CD4-positive, alpha-beta memory T cell (primary cell): ENCODE data around the gene SLC66A2. TPM values are rescaled to one million over a fixed set of nuclear protein-coding genes. Genes with fewer than 3 reads are reported as not detected.
"Not testable (repeated sequence)": the region's sequence is repeated elsewhere in the genome, so short reads cannot be mapped to it uniquely, and the experiment has no call there.

Experiments
- CTCF ChIA-PET: fragments of 350-600 bp; sonication (Branson Sonifier 250); formaldehyde crosslinking; loops from one replicate; lab custom pipeline; 2021; ENCODE audit warnings: inconsistent platforms; ENCODE audit not compliant: partially characterized antibody; lab: Charles Lee
- POLR2A ChIA-PET: fragments of 350-600 bp; sonication (Branson Sonifier 250); formaldehyde crosslinking; loops from one replicate; lab custom pipeline; 2021; ENCODE audit not compliant: partially characterized antibody; lab: Charles Lee
- DNase-seq, 5 donors: peaks; one replicate each; pipeline versions ENCODE4 v3.0.0 to v3.0.0-alpha.2; 2020 to 2022; ENCODE audit warnings: mixed read lengths in 1 of 5
- H3K27ac ChIP-seq: one replicate; pipeline ENCODE4 v1.7.0; 2013; ENCODE audit warnings: low read depth, low read length
- H3K27me3 ChIP-seq: 2 replicates; pipeline ENCODE4 v1.7.0; 2013; ENCODE audit warnings: mild to moderate bottlenecking, low read length, moderate library complexity; ENCODE audit not compliant: insufficient read depth
- H3K36me3 ChIP-seq: 2 replicates; pipeline ENCODE4 v1.7.0; 2013; ENCODE audit warnings: mild to moderate bottlenecking, low read length, moderate library complexity; ENCODE audit not compliant: insufficient read depth
- H3K4me1 ChIP-seq: 2 replicates; pipeline ENCODE4 v1.7.0; 2013; ENCODE audit warnings: mild to moderate bottlenecking, low read length, moderate library complexity; ENCODE audit not compliant: insufficient read depth
- H3K4me3 ChIP-seq, 2 donors: one replicate each; pipeline ENCODE4 v1.7.0; 2013; ENCODE audit warnings: low read length in 2 of 2, mild to moderate bottlenecking in 1 of 2
- H3K9me3 ChIP-seq, 2 donors: one replicate each; pipeline ENCODE4 v1.7.0; 2013; ENCODE audit warnings: low read length in 2 of 2, control low read depth in 1 of 2; ENCODE audit not compliant: control insufficient read depth in 1 of 2
- H3K27ac Mint-ChIP-seq, 7 donors: one replicate each; pipeline ENCODE4 v1.8.0; 2020 to 2021; ENCODE audit warnings: mixed read lengths in 7 of 7, mild to moderate bottlenecking in 6 of 7, inconsistent platforms in 3 of 7, moderate library complexity in 3 of 7
- H3K27me3 Mint-ChIP-seq, 2 donors: one replicate each; pipeline ENCODE4 v1.8.0; 2020 to 2021; ENCODE audit warnings: mixed read lengths in 2 of 2
- H3K36me3 Mint-ChIP-seq, 2 donors: one replicate each; pipeline ENCODE4 v1.8.0; 2020 to 2021; ENCODE audit warnings: mixed read lengths in 2 of 2, inconsistent platforms in 1 of 2, mild to moderate bottlenecking in 1 of 2
- H3K4me1 Mint-ChIP-seq, 4 donors: one replicate each; pipeline ENCODE4 v1.8.0; 2020 to 2021; ENCODE audit warnings: mixed read lengths in 4 of 4, mild to moderate bottlenecking in 1 of 4
- H3K4me3 Mint-ChIP-seq, 8 donors: one replicate each; pipeline ENCODE4 v1.8.0; 2020 to 2021; ENCODE audit warnings: mixed read lengths in 8 of 8, mild to moderate bottlenecking in 7 of 8, moderate library complexity in 6 of 8, inconsistent platforms in 3 of 8
- H3K9me3 Mint-ChIP-seq, 8 donors: one replicate each; pipeline ENCODE4 v1.8.0; 2020 to 2021; ENCODE audit warnings: mixed read lengths in 8 of 8, mild to moderate bottlenecking in 5 of 8, inconsistent platforms in 3 of 8, moderate library complexity in 1 of 8
- intact Hi-C: fragments of 100-400 bp; cut with micrococcal nuclease; formaldehyde crosslinking; loops from one replicate; pipeline ENCODE4 v1.15.1; 2023
- polyA plus RNA-seq, 2 donors: library from polyadenylated mRNA; unstranded; fragments of 300-500 nt; fragmentation: Illumina TruSeq; gene quantifications; one replicate each; pipeline ENCODE4 v1.2.3, GENCODE V29; 2021
- total RNA-seq, 2 experiments: library from RNA; stranded (reverse); gene quantifications; one replicate each; pipeline ENCODE4 v1.2.3, GENCODE V29; 2021

SLC66A2 gene
- total RNA-seq: 10 to 100 TPM; 26.0 to 26.4 TPM
- 10 to 100 TPM; 15.7 to 21.3 TPM for polyA plus RNA-seq

- Histone ChIP-seq H3K36me3 (no peaks in the 10 kb centered on the region), H3K27ac (peak within 1 kb of the TSS; percentile 64), H3K4me1 (peaks cover 29% of the 10 kb centered on the region), H3K27me3 (no peaks in the 10 kb centered on the region), H3K4me3 (peak within 1 kb of the TSS; percentile 36 to 69), H3K9me3 (no peaks in the 10 kb centered on the region)
- no peaks in the 10 kb centered on the region for H3K27me3 Mint-ChIP-seq
- H3K36me3 Mint-ChIP-seq: peaks cover 0 to 6% of the 10 kb centered on the region in 2 donors
- H3K9me3 Mint-ChIP-seq: no peaks in the 10 kb centered on the region
- peaks cover 8 to 38% (median 21%) of the 10 kb centered on the region in 4 donors for H3K4me1 Mint-ChIP-seq
- peak; percentile 88 to 91 (median 88) for DNase-seq
- ChIA-PET POLR2A (interaction anchor here (0.5 to 3.0 kb wide), 11 partner anchors 10 to 273 kb away, joined by 3 to 19 read pairs (median 4); partner anchors contain the start of genes ADNP2, CTDP1, HSBP1L1 and RBFA), CTCF (interaction anchor here (0.8 kb wide), 1 partner anchor 12 kb away, joined by 3 read pairs; no protein-coding TSS in a partner anchor)
- intact Hi-C loops: loop anchor here (1.0 kb wide), 3 partner anchors 13 to 83 kb away; partner anchors contain the start of genes HSBP1L1, RBFA and TXNL4A
- H3K27ac Mint-ChIP-seq: peak within 1 kb of the TSS; percentile 71 to 92 (median 87)
- H3K4me3 Mint-ChIP-seq: peak within 1 kb of the TSS; percentile 86 to 94 (median 88)
Measured at GRCh38 chr18:79951545-79952455, at the start of gene SLC66A2. TSS of gene SLC66A2 (minus strand) at chr18:79951653. CDS start at chr18:79950926, 727 bp downstream.

- CTCF ChIA-PET: no interaction called here
- Mint-ChIP-seq H3K9me3 (peaks cover 0 to 41% (median 15%) of the 10 kb centered on the region in 8 donors), H3K36me3 (peaks cover 4 to 8% of the 10 kb centered on the region in 2 donors), H3K4me3 (no peak overlapping the region), H3K27ac (no peak overlapping the region), H3K4me1 (no peaks in the 10 kb centered on the region), H3K27me3 (peaks cover 0 to 4% of the 10 kb centered on the region in 2 donors)
- POLR2A ChIA-PET: no interaction called here
- intact Hi-C loops: no loop called here
- H3K27me3 ChIP-seq: no peaks in the 10 kb centered on the region
- H3K4me1 ChIP-seq: no peaks in the 10 kb centered on the region
- no peak overlapping the region for H3K27ac ChIP-seq
- H3K36me3 ChIP-seq: no peaks in the 10 kb centered on the region
- no peak for DNase-seq
- H3K9me3 ChIP-seq: no peaks in the 10 kb centered on the region
- no peak overlapping the region for H3K4me3 ChIP-seq
Measured at GRCh38 chr18:80000877-80001276, 49.4 kb upstream of the SLC66A2 start.

- H3K27ac ChIP-seq, H3K36me3 Mint-ChIP-seq, H3K4me1 ChIP-seq, H3K4me3 Mint-ChIP-seq, CTCF ChIA-PET, H3K9me3 ChIP-seq, H3K4me3 ChIP-seq, DNase-seq, intact Hi-C loops, H3K27me3 Mint-ChIP-seq, H3K27me3 ChIP-seq, H3K4me1 Mint-ChIP-seq, POLR2A ChIA-PET, H3K36me3 ChIP-seq: not testable (repeated sequence)
- peak overlapping the region in 1 of 7 donors; percentile 61 for H3K27ac Mint-ChIP-seq
- peaks cover 0 to 39% (median 15%) of the 10 kb centered on the region in 8 donors for H3K9me3 Mint-ChIP-seq
Measured at GRCh38 chr18:79999701-80000100, 48.2 kb upstream of the SLC66A2 start.

- POLR2A ChIA-PET: no interaction called here
- intact Hi-C loops: no loop called here
- H3K4me1 Mint-ChIP-seq: peaks cover 11 to 24% (median 16%) of the 10 kb centered on the region in 4 donors
- Histone ChIP-seq H3K36me3 (no peaks in the 10 kb centered on the region), H3K4me3 (no peak overlapping the region), H3K27ac (no peak overlapping the region), H3K4me1 (peaks cover 20% of the 10 kb centered on the region), H3K27me3 (no peaks in the 10 kb centered on the region), H3K9me3 (no peaks in the 10 kb centered on the region)
- CTCF ChIA-PET: no interaction called here
- peak overlapping the region in 1 of 7 donors; percentile 4 for H3K27ac Mint-ChIP-seq
- H3K4me3 Mint-ChIP-seq: no peak overlapping the region
- H3K36me3 Mint-ChIP-seq: peaks cover 0 to 11% of the 10 kb centered on the region in 2 donors
- DNase-seq: no peak
- no peaks in the 10 kb centered on the region for H3K27me3 Mint-ChIP-seq
- H3K9me3 Mint-ChIP-seq: no peaks in the 10 kb centered on the region
Measured at GRCh38 chr18:79991494-79991893, 40.0 kb upstream of the SLC66A2 start.

GRCh38 chr18:79989195-79989497 lies 37.7 kb upstream of the SLC66A2 start:
- Mint-ChIP-seq H3K4me3 (peak overlapping the region; percentile 92 to 96 (median 94)), H3K27ac (peak overlapping the region; percentile 80 to 100 (median 98)), H3K9me3 (no peaks in the 10 kb centered on the region), H3K36me3 (peaks cover 10 to 25% of the 10 kb centered on the region in 2 donors), H3K27me3 (no peaks in the 10 kb centered on the region), H3K4me1 (peaks cover 23 to 44% (median 33%) of the 10 kb centered on the region in 4 donors)
- POLR2A ChIA-PET: interaction anchor here (1.7 to 3.0 kb wide), 4 partner anchors 24 to 120 kb away, joined by 6 to 33 read pairs (median 12); partner anchors contain the start of genes ADNP2, HSBP1L1, RBFA and SLC66A2
- peaks cover 38% of the 10 kb centered on the region for H3K4me1 ChIP-seq
- DNase-seq: no peak
- peaks cover 7% of the 10 kb centered on the region for H3K36me3 ChIP-seq
- H3K4me3 ChIP-seq: peak overlapping the region; percentile 78 to 89
- H3K9me3 ChIP-seq: no peaks in the 10 kb centered on the region
- intact Hi-C loops: loop anchor here (2.0 to 5.0 kb wide), 3 partner anchors 120 to 612 kb away; partner anchors contain the start of gene ADNP2
- H3K27ac ChIP-seq: peak overlapping the region; percentile 95
- H3K27me3 ChIP-seq: no peaks in the 10 kb centered on the region
- CTCF ChIA-PET: interaction anchor here (1.5 to 2.9 kb wide), 2 partner anchors 26 to 117 kb away, joined by 3 to 10 read pairs; no protein-coding TSS in a partner anchor

GRCh38 chr18:79988451-79989194 lies 37.2 kb upstream of the SLC66A2 start, which contains the start of gene TXNL4A:
TSS of gene TXNL4A (minus strand) at chr18:79988563. CDS start at chr18:79988392, 171 bp downstream.
- ChIA-PET CTCF (interaction anchor here (1.5 to 2.9 kb wide), 2 partner anchors 26 to 118 kb away, joined by 3 to 10 read pairs; no protein-coding TSS in a partner anchor), POLR2A (interaction anchor here (1.7 to 3.0 kb wide), 5 partner anchors 23 to 121 kb away, joined by 5 to 33 read pairs (median 8); partner anchors contain the start of genes ADNP2, HSBP1L1, RBFA and SLC66A2)
- Mint-ChIP-seq H3K27ac (peak within 1 kb of the TSS; percentile 80 to 100 (median 98)), H3K4me1 (peaks cover 28 to 49% (median 38%) of the 10 kb centered on the region in 4 donors), H3K9me3 (no peaks in the 10 kb centered on the region), H3K36me3 (peaks cover 13 to 31% of the 10 kb centered on the region in 2 donors), H3K27me3 (no peaks in the 10 kb centered on the region), H3K4me3 (peak within 1 kb of the TSS; percentile 92 to 96 (median 94))
- DNase-seq: peak; percentile 81 to 87 (median 84)
- Histone ChIP-seq H3K4me1 (peaks cover 38% of the 10 kb centered on the region), H3K27ac (peak within 1 kb of the TSS; percentile 95), H3K27me3 (no peaks in the 10 kb centered on the region), H3K4me3 (peak within 1 kb of the TSS; percentile 78 to 89), H3K9me3 (no peaks in the 10 kb centered on the region), H3K36me3 (peaks cover 7% of the 10 kb centered on the region)
- intact Hi-C loops: loop anchor here (1.0 to 5.0 kb wide), 7 partner anchors 24 to 611 kb away; partner anchors contain the start of genes ADNP2, CTDP1, HSBP1L1 and RBFA
